SK-N-MC (cell line): ENCODE results near the gene UBL4B.

ENCODE experiments used
- EZH2 ChIP-seq: fragments of 200-600 bp; sonication (generic); IDR thresholded peaks from one replicate; pipeline ENCODE4 v1.6.1; 2017; ENCODE audit warnings: antibody characterized with exemption
- FOXP2 ChIP-seq: optimal IDR thresholded peaks from 2 replicates; pipeline ENCODE3; 2011; ENCODE audit warnings: mild to moderate bottlenecking, moderate library complexity; ENCODE audit not compliant: insufficient read depth; ENCODE audit errors: extremely low read length, control extremely low read depth
- POLR2AphosphoS5 ChIP-seq: IDR thresholded peaks from 2 replicates; pipeline ENCODE4 v1.6.1; 2012; ENCODE audit warnings: mild to moderate bottlenecking, low read depth, low read length, borderline replicate concordance

DNA sequence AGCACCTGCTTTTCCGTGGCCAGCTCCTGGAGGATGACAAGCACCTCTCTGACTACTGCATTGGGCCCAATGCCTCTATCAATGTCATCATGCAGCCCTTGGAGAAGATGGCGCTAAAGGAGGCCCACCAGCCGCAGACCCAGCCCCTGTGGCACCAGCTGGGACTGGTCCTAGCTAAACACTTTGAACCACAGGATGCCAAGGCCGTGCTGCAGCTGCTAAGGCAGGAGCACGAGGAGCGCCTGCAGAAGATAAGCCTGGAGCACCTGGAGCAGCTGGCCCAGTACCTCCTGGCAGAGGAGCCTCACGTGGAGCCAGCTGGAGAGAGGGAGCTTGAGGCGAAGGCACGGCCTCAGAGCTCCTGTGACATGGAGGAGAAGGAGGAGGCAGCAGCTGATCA lies 413 bp downstream of the UBL4B start:
- TF ChIP-seq POLR2AphosphoS5 (no peak), FOXP2 (no peak), EZH2 (no peak)
